Hippocampal formation (tissue), 2 donors: ENCODE data around the gene VENTX.

Source experiments
- DNase-seq, 2 donors: peaks; one replicate each; lab custom pipeline; 2025; lab: John Stamatoyannopoulos, UW

VENTX gene

DNA sequence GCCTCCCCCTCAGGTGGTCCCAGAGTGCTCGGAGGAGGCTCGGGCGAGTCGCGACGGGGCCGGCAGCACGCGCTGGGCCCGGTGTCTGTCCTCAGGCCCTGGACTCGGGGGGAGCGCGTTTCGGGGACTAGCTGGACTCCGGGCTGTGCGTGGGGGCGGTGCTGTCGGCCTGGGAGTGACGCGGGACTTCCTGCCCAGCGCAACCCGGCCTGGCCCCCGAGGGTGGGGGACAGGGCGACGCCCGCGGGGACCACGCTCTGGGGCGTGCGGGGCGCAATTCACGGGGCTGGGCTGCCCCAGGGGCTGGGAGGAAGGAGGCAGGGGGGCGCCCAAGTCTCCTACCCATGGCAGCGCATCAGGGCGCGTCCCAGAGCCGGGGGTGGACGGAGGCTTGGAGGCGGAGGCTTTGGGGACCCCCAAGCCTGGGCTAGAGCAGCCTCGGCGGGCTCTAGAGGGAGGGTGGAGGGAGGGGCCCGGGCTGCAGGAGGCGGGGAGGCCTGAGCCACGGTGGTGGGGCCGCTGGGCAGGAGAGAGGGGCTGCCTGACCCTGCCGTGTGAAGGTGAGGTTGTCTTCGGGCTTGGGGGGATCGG lies 2.3 kb upstream of the VENTX start:
- no peak for DNase-seq

GRCh38 chr10:133235932-133236331 lies 1.7 kb upstream of the VENTX start:
- DNase-seq: no peak

GRCh38 chr10:133236401-133237240 lies 1.0 kb upstream of the VENTX start:
- no peak for DNase-seq

DNA sequence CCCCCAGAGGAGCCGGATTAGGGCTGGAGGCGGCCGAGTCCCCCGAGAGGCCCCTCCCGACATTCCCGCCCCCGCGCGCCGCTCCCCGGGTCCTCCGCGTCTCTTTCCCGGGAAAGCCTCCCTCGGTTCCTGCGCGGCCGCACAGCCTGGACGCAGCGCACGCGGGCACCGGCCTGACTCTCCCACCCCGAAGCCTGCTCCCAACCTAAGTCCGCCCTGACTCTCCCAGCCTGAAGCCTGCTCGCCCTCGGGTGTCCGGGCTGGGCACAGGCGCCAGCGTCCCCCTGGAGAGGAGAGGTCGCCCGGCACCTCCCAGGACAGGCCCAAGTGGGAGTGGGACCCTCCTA lies 441 bp upstream of the VENTX start:
- DNase-seq: no peak

GRCh38 chr10:133238466-133238804 lies 780 bp downstream of the VENTX start:
- DNase-seq: no peak

GRCh38 chr10:133239990-133240389 lies 2.3 kb downstream of the VENTX start:
- DNase-seq: no peak

DNA sequence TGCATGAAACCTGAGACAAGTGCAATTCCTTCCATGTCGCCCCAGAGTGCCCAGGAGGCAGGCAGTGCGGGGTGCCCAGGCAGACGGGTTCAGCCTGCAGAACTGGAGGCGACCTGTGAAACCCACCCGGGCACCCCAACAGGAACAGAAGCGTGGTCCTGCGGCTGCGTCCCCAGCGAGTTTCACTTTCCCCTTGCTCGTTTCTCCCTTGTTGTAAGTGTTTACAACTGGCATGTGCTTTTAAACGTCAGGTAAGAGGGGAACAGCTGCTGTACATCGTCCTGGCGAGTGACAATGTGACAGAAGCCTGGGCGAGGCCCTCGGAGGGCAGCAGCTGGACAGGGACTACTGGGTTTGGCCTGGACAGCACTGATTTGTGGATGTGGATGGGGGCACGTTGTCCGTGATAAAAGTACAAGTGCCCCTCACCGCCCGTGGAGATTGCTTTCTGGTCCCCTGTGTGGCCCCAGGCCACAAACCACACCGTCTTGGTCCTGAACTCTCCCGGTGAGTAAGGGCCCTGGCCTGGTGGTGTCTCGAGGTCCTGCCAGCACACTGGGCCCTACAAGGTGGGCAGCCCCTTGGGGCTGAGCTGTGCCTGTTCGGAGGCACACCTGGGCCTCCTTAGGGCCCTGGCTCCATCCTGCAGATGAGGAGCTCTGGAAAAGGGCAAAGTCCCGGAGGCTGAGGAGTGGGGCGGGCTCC lies 4.0 kb downstream of the VENTX start:
- no peak for DNase-seq

DNA sequence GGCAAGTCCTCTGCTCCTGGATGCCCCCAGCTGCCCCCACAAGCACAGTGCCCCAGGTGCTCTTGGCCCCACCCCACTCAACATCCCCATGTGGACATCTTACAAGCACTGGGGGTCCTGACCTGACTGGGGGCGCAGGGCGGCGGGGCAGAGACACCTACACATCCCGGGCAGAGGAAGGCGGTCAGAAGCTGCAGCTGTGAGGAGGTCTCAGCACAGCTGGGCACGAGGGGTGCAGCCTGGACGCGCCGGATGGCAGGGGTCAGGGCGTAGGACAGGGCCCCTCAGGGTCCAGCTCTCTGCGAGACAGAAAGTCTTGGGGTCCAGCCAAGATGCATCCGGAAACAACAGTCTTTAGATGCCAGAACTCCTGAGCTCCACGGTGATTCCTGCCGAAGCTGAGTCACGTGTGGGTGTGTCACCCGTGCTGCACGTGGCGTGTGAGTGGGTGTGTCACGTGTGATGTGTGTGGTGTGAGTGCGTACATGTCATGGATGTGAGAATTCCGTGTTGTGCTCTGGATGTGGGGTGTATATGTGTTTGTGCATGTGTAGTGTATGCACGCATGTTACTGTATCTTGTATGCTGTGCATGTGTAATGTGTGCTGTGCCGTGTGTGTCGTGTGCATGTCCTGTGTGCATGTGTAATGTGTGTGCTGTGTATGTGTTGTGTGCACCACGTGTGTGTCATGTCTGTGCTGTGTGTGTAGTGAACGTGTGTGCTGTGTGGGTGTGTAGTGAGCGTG lies 5.1 kb downstream of the VENTX start:
- no peak for DNase-seq

GRCh38 chr10:133243593-133243992 lies 5.9 kb downstream of the VENTX start:
- DNase-seq: no peak

DNA sequence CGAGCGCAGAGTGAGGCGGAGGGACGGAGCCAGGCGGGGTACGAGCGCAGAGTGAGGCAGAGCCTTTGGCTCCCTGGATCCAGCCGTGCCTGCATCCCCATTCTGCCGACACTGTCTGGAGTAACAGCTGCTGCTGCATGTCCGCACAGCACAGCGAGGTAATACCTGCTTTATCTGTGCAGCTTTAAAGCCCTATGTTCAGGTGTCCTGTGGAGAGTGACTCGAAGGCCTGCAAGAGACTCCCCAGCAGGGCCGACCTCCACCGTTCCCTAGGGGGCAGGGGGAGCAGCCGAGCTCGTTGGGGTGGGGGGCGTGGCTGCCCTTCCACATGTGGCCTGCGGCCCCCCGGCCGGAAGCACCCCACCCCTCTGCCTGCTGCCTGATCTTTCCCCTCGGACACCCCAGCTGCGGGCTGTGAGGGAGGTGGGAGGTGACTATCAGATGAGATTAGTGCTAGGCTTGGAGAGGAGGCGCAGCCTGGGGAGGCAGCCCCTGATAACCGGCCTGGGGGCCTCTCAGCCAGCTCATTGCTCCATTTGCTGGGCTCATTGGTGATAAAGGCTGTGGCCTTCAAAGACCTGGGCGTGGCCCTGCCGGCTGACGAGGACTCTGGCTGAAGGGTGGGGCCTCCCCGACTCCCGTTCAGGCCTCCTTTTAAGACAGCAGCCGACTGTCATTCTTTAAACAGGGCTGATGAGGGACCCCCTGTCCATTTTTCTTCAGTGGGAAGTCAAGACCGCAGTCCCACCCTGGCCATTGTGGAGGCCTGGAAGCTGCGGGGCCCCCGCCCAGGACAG lies 8.0 kb downstream of the VENTX start:
- DNase-seq: no peak

DNA sequence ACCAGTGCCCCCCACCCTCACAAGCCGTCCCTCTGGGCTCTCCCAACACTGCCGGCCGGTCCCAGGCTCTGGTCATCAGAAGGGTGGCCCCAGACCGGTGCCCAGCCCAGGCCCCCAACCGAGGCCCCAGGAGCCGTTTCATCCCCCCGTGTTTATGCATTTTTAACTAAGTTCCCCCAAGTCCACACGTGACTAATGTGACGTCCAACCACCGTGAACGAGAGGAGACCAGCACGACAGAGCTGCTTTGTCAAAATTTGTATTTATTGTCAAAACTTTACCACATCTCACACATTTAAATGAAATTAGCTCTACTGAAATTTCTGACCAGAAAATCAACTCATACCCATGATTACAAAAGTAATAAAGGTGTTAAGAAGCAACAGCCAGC lies 8.6 kb downstream of the VENTX start:
- DNase-seq: no peak

- no peak for DNase-seq
These were observed 10.2 kb downstream of the VENTX start for GRCh38 chr10:133247681-133248333.

- DNase-seq: no peak
These were observed 10.7 kb downstream of the VENTX start for GRCh38 chr10:133248334-133248715.

GRCh38 chr10:133249094-133249780 lies 11.6 kb downstream of the VENTX start:
- DNase-seq: no peak

GRCh38 chr10:133249975-133250754 lies 12.5 kb downstream of the VENTX start:
- DNase-seq: no peak

- no peak for DNase-seq
These were observed 13.9 kb downstream of the VENTX start for GRCh38 chr10:133251388-133252222.

DNA sequence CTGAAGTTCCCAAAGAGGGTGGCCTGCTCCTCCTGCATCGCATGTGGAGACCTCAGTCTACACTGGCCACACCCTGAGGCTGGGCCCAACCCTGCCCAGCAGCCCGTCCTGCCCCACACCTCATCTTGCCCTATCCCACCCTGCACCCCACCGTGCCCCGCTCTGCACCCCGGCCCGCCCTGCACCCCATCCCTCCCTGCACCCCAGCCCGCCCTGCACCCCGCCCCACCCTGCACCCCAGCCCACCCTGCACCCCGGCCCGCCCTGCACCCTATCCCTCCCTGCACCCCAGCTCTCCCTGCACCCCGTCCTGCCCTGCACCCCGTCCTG lies 14.5 kb downstream of the VENTX start:
- no peak for DNase-seq

DNA sequence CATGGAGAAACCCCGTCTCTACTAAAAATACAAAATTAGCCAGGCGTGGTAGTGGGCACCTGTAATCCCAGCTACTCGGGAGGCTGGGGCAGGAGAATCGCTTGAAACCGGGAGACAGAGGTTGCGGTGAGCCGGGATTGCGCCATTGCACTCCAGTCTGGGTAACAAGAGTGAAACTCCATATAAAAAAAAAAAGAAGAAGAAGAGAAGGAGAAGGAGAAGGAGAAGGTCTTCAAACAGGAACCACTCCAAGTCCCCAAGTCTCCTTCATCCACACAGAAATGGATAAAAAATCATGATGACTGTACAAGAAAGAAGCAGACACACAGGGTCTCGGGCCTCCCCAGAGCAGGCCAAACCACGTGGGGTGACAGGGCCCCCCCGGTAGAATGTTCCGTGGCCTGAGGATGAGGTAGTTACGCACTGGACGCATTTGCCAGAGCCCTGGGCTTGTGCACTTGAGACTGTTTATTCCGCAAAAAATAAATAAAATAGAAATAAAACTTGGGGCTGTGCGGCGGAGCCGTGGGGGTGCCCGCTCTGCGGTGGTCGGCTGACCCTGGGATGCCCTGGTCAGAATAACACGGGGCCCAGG lies 15.8 kb downstream of the VENTX start:
- DNase-seq: no peak
